Naive B cell (primary cell): ENCODE results near the gene GMPR. TPM values are rescaled to one million over a fixed set of nuclear protein-coding genes. Genes with fewer than 3 reads are reported as not detected.

Source experiments
- ATAC-seq, 2 donors: fragments of 150-1000 bp; cut with Tn5 transposase; 2 replicates each; pipeline ENCODE4 v1.10.0; 2021; ENCODE audit warnings: low read depth in 2 of 2, mild to moderate bottlenecking in 2 of 2, moderate library complexity in 2 of 2
- DNase-seq: peaks from one replicate; pipeline ENCODE4 v3.0.0; 2022
- H3K27ac Mint-ChIP-seq, 6 donors: one replicate each; pipeline ENCODE4 v1.8.0; 2020 to 2022; ENCODE audit warnings: mild to moderate bottlenecking in 6 of 6, mixed read lengths in 6 of 6, moderate library complexity in 5 of 6, inconsistent platforms in 2 of 6
- H3K27me3 Mint-ChIP-seq, 3 donors: one replicate each; pipeline ENCODE4 v1.8.0; 2021 to 2022; ENCODE audit warnings: mixed read lengths in 3 of 3, mild to moderate bottlenecking in 1 of 3
- H3K36me3 Mint-ChIP-seq, 2 donors: one replicate each; pipeline ENCODE4 v1.8.0; 2020 to 2022; ENCODE audit warnings: mixed read lengths in 2 of 2, inconsistent platforms in 1 of 2, mild to moderate bottlenecking in 1 of 2
- H3K4me1 Mint-ChIP-seq, 3 donors: one replicate each; pipeline ENCODE4 v1.8.0; 2020 to 2022; ENCODE audit warnings: mixed read lengths in 3 of 3, inconsistent platforms in 1 of 3, mild to moderate bottlenecking in 1 of 3, moderate library complexity in 1 of 3
- H3K4me3 Mint-ChIP-seq, 8 donors: one replicate each; pipeline ENCODE4 v1.8.0; 2020 to 2022; ENCODE audit warnings: mild to moderate bottlenecking in 8 of 8, mixed read lengths in 8 of 8, moderate library complexity in 8 of 8, inconsistent platforms in 2 of 8
- H3K9me3 Mint-ChIP-seq, 7 donors: one replicate each; pipeline ENCODE4 v1.8.0; 2020 to 2022; ENCODE audit warnings: mixed read lengths in 7 of 7, mild to moderate bottlenecking in 5 of 7, inconsistent platforms in 2 of 7, moderate library complexity in 1 of 7
- polyA plus RNA-seq, 6 donors: library from polyadenylated mRNA; unstranded; fragments of 300-500 nt; fragmentation: Illumina TruSeq; gene quantifications; one replicate each; pipeline ENCODE4 v1.2.3, GENCODE V29; 2021; ENCODE audit warnings: low read depth in 6 of 6

GMPR gene
- polyA plus RNA-seq, 6 donors from 2014 or later: 0.88 to 5.2 (median 1.1) TPM; not detected in 1

DNA sequence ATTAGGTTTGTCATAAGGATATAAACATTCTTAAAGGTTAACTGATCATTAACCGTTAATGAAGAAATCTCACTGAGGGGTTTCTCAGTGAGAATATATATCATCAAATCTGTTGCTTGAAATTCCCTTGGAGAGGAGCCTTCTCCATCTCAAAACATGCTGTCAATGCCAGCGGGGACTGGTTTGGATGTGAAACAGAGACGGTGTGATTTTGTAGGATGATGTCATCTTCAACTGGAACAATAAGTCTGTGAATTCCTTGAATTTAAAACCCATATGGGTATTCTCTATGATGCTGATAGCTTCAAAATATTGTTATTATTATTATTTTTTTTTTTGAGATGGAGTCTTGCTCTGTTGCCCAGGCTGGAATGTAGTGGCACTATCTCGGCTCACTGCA is 75.9 kb downstream of the GMPR start:
- H3K4me1 Mint-ChIP-seq: peaks cover 0 to 6% (median 3%) of the 10 kb centered on the region in 3 donors
- ATAC-seq (no peak), DNase-seq (no peak)
- no peaks in the 10 kb centered on the region for H3K9me3 Mint-ChIP-seq
- no peaks in the 10 kb centered on the region for H3K36me3 Mint-ChIP-seq
- H3K27me3 Mint-ChIP-seq: peaks cover 4 to 8% (median 5%) of the 10 kb centered on the region in 3 donors
- no peak overlapping the region for H3K27ac Mint-ChIP-seq
- H3K4me3 Mint-ChIP-seq: no peak overlapping the region

- peaks cover 9 to 13% (median 11%) of the 10 kb centered on the region in 3 donors for H3K4me1 Mint-ChIP-seq
- H3K4me3 Mint-ChIP-seq: no peak overlapping the region
- peak; percentile 18 to 21 for ATAC-seq
- peak overlapping the region in 1 of 6 donors; percentile 71 for H3K27ac Mint-ChIP-seq
- H3K36me3 Mint-ChIP-seq: no peaks in the 10 kb centered on the region
- no peaks in the 10 kb centered on the region for H3K9me3 Mint-ChIP-seq
- peak; percentile 27 for DNase-seq
- H3K27me3 Mint-ChIP-seq: peaks cover 4 to 8% (median 5%) of the 10 kb centered on the region in 3 donors
These were observed 78.4 kb downstream of the GMPR start for GRCh38 chr6:16316741-16317251.

- no peak for DNase-seq
- Mint-ChIP-seq H3K27ac (no peak overlapping the region), H3K4me3 (no peak overlapping the region), H3K36me3 (no peaks in the 10 kb centered on the region), H3K9me3 (no peaks in the 10 kb centered on the region), H3K27me3 (peaks cover 4 to 8% (median 5%) of the 10 kb centered on the region in 3 donors), H3K4me1 (peaks cover 23 to 25% (median 23%) of the 10 kb centered on the region in 3 donors)
- ATAC-seq: no peak
These were observed 80.2 kb downstream of the GMPR start for GRCh38 chr6:16318538-16318937.

DNA sequence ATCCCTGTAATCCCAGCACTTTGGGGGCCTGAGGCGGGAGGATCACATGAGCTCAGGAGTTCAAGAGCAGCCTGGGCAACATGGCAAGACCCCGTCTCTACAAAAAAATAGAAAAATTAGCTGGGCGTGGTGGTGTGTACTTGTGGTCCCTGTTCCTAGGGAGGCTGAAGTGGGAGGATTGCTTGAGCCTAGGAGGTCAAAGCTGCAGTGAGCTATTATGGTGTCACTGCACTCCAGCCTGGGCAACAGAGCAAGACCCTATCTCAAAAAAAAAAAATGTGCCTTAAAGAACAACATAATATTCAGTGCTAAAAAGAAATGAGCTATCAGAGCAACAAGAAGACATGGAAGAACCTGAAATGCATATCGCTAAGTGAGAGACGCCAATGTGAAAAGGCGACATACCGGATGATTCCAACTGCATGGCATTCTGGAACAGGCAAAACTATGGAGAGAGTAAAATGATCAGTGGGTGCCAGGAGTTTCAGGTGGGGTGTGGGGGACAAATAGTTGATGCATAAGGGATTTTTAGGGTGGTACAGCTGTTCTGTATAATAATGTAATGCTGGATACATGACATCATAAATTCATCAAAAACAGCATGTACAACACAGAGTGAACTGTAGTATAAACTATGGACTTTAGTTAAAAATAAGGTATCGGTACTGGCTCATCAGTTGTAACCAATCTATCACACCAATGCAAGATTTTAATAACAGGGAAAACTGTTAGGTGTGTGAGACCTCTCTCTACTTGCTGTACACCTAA is 80.8 kb downstream of the GMPR start:
- H3K27ac Mint-ChIP-seq: no peak overlapping the region
- H3K4me1 Mint-ChIP-seq: peaks cover 23 to 25% (median 23%) of the 10 kb centered on the region in 3 donors
- H3K4me3 Mint-ChIP-seq: no peak overlapping the region

GRCh38 chr6:16319813-16320532 is 81.6 kb downstream of the GMPR start:
- H3K27me3 Mint-ChIP-seq: peaks cover 4 to 8% (median 4%) of the 10 kb centered on the region in 3 donors
- H3K4me1 Mint-ChIP-seq: peaks cover 23 to 25% (median 23%) of the 10 kb centered on the region in 3 donors
- peak; percentile 29 to 32 for ATAC-seq
- H3K36me3 Mint-ChIP-seq: no peaks in the 10 kb centered on the region
- H3K9me3 Mint-ChIP-seq: no peaks in the 10 kb centered on the region
- peak overlapping the region in 3 of 8 donors; percentile 30 to 40 (median 38) for H3K4me3 Mint-ChIP-seq
- peak overlapping the region in 5 of 6 donors; percentile 0 to 69 (median 29) for H3K27ac Mint-ChIP-seq
- DNase-seq: no peak

More for the DNA sequence above, 80.8 kb downstream of the GMPR start:
- no peaks in the 10 kb centered on the region for H3K9me3 Mint-ChIP-seq
- H3K27me3 Mint-ChIP-seq: peaks cover 4 to 8% (median 5%) of the 10 kb centered on the region in 3 donors
- H3K36me3 Mint-ChIP-seq: no peaks in the 10 kb centered on the region
- no peak for DNase-seq
- ATAC-seq: no peak

- H3K36me3 Mint-ChIP-seq: no peaks in the 10 kb centered on the region
- H3K27me3 Mint-ChIP-seq: peaks cover 0 to 8% (median 4%) of the 10 kb centered on the region in 3 donors
- H3K4me3 Mint-ChIP-seq: peak overlapping the region in 2 of 8 donors; percentile 30 to 40
- H3K27ac Mint-ChIP-seq: peak overlapping the region in 1 of 6 donors; percentile 34
- DNase-seq (no peak), ATAC-seq (no peak)
- H3K4me1 Mint-ChIP-seq: peaks cover 23 to 25% (median 23%) of the 10 kb centered on the region in 3 donors
- H3K9me3 Mint-ChIP-seq: no peaks in the 10 kb centered on the region
These were observed 82.3 kb downstream of the GMPR start for GRCh38 chr6:16320533-16321340.

- Mint-ChIP-seq H3K36me3 (no peaks in the 10 kb centered on the region), H3K27me3 (peaks cover 0 to 8% (median 4%) of the 10 kb centered on the region in 3 donors), H3K27ac (peak overlapping the region in 1 of 6 donors; percentile 10), H3K4me1 (peaks cover 23 to 25% (median 23%) of the 10 kb centered on the region in 3 donors), H3K4me3 (no peak overlapping the region), H3K9me3 (no peaks in the 10 kb centered on the region)
- ATAC-seq (no peak), DNase-seq (no peak)
These were observed 82.9 kb downstream of the GMPR start for GRCh38 chr6:16321341-16321710.

DNA sequence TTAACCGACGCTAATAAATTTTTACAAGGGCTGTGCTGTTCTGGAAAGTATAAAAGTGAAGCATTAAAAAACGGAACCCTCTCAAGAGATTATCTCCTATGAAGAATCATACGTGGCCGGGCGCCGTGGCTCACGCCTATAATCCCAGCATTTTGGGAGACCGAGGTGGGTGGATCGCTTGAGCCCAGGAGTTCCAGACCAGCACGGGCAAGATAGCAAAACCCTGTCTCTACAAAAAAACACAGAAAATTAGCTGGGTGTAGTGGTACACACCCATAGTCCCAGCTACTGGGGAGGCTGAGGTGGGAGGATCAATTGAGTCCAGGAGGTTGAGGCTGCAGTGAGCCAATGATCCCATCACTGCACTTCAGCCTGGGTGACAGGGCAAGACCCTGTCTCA is 83.4 kb downstream of the GMPR start:
- Mint-ChIP-seq H3K27ac (peak overlapping the region in 3 of 6 donors; percentile 10 to 87 (median 71)), H3K4me3 (no peak overlapping the region), H3K36me3 (no peaks in the 10 kb centered on the region), H3K27me3 (peaks cover 0 to 8% (median 4%) of the 10 kb centered on the region in 3 donors), H3K4me1 (peaks cover 23% of the 10 kb centered on the region in 3 donors), H3K9me3 (no peaks in the 10 kb centered on the region)
- DNase-seq (no peak), ATAC-seq (no peak)

DNA sequence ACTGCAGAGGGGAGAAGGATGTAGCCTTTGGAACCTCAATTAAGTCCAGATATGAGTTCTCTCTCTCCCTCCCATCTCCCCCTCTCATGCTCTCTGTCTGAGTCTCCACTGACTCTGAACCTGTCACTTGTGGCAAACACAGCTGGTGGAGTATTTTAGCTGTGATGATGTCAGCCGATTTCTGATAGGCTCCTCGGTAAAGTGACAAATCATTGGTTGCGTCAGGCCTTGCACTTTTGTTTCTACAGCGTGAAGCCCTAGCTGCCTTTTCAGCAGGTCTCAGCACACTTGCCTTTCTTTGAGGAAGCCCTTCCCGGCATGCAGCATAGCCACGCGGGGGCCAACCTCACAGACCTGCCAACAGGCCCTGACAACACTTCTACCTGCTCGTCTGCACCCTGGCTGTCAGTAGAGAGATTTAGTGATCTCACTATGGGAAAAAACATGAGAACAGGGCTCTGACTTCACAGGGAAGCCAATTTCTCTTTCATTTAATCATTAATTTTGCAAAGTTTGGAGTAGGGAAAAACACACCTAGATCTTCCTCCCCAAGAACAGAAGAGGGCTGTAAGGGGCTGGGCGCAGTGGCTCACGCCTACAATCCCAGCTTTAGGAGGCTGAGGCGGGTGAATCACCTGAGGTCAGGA is 84.4 kb downstream of the GMPR start:
- ATAC-seq: peak; percentile 88 to 91
- peaks cover 20 to 23% (median 23%) of the 10 kb centered on the region in 3 donors for H3K4me1 Mint-ChIP-seq
- peak; percentile 57 for DNase-seq
- peaks cover 0 to 3% (median 2%) of the 10 kb centered on the region in 3 donors for H3K27me3 Mint-ChIP-seq
- no peaks in the 10 kb centered on the region for H3K36me3 Mint-ChIP-seq
- peak overlapping the region; percentile 54 to 96 (median 88) for H3K27ac Mint-ChIP-seq
- H3K4me3 Mint-ChIP-seq: peak overlapping the region in 2 of 8 donors; percentile 3 to 62
- no peaks in the 10 kb centered on the region for H3K9me3 Mint-ChIP-seq

DNA sequence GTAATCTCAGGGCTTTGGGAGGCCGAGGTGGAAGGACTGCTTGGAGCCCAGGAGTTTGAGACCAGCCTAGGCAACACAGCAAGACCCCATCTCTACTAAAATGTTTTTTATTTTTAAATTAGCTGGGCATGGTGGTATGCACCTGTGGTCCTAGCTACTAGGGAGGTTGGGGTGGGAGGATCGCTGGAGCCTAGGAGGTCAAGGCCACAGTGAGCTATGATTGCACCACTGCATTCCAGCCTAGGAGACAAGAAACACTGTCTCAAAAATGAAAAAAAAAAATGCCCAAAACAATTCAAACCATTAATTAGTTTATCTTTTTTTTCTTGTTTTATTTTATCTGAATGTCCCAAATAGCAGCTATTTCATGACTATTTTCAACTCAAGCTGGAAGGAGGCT is 85.8 kb downstream of the GMPR start:
- Mint-ChIP-seq H3K27me3 (no peaks in the 10 kb centered on the region), H3K27ac (no peak overlapping the region), H3K4me1 (peaks cover 19 to 23% (median 20%) of the 10 kb centered on the region in 3 donors), H3K36me3 (no peaks in the 10 kb centered on the region), H3K9me3 (no peaks in the 10 kb centered on the region), H3K4me3 (no peak overlapping the region)
- no peak for ATAC-seq
- DNase-seq: no peak

GRCh38 chr6:16324606-16325225 is 86.3 kb downstream of the GMPR start:
- ATAC-seq (no peak), DNase-seq (no peak)
- H3K9me3 Mint-ChIP-seq: no peaks in the 10 kb centered on the region
- peaks cover 18 to 23% (median 18%) of the 10 kb centered on the region in 3 donors for H3K4me1 Mint-ChIP-seq
- H3K4me3 Mint-ChIP-seq: no peak overlapping the region
- H3K27ac Mint-ChIP-seq: no peak overlapping the region
- H3K27me3 Mint-ChIP-seq: no peaks in the 10 kb centered on the region
- no peaks in the 10 kb centered on the region for H3K36me3 Mint-ChIP-seq

- ATAC-seq: no peak
- no peak for DNase-seq
- Mint-ChIP-seq H3K27me3 (no peaks in the 10 kb centered on the region), H3K27ac (peak overlapping the region in 1 of 6 donors; percentile 22), H3K36me3 (no peaks in the 10 kb centered on the region), H3K4me3 (no peak overlapping the region), H3K9me3 (no peaks in the 10 kb centered on the region), H3K4me1 (peaks cover 12 to 15% (median 13%) of the 10 kb centered on the region in 3 donors)
These were observed 88.1 kb downstream of the GMPR start for GRCh38 chr6:16326531-16326930.
